GM12801 (cell line): ENCODE data around the gene VWCE.

Experiments used
- CTCF ChIP-seq: IDR thresholded peaks from one replicate; pipeline ENCODE4 v1.5.1; 2011; ENCODE audit warnings: control low read depth; ENCODE audit not compliant: insufficient read length; ENCODE audit errors: extremely low read depth

VWCE gene

GRCh38 chr11:61268588-61269250 is 26.4 kb downstream of the VWCE start:
- no peak for TF ChIP-seq CTCF

- TF ChIP-seq CTCF, result no peak
Measured at GRCh38 chr11:61267437-61267841, 27.7 kb downstream of the VWCE start.

- TF ChIP-seq CTCF, result no peak
Measured at GRCh38 chr11:61266602-61267001, 28.5 kb downstream of the VWCE start.

- no peak for TF ChIP-seq CTCF
Measured at GRCh38 chr11:61265357-61265756, 29.8 kb downstream of the VWCE start.

- no peak for TF ChIP-seq CTCF
Measured at GRCh38 chr11:61264795-61265194, 30.3 kb downstream of the VWCE start.

- no peak for TF ChIP-seq CTCF
Measured at GRCh38 chr11:61264371-61264770, 30.7 kb downstream of the VWCE start.

- TF ChIP-seq CTCF, result no peak
Measured at GRCh38 chr11:61259363-61259762, 35.8 kb downstream of the VWCE start.
